Erythroblast (primary cell): ENCODE data around the gene MAGEF1.

ENCODE experiments used
- GATA1 ChIP-seq: IDR thresholded peaks from 2 replicates; pipeline ENCODE4 v1.6.1; 2011; ENCODE audit warnings: low read depth, mild to moderate bottlenecking, control low read depth, low read length, moderate library complexity
- POLR2A ChIP-seq: IDR thresholded peaks from 2 replicates; pipeline ENCODE4 v1.6.1; 2011; ENCODE audit warnings: mild to moderate bottlenecking, low read length

DNA sequence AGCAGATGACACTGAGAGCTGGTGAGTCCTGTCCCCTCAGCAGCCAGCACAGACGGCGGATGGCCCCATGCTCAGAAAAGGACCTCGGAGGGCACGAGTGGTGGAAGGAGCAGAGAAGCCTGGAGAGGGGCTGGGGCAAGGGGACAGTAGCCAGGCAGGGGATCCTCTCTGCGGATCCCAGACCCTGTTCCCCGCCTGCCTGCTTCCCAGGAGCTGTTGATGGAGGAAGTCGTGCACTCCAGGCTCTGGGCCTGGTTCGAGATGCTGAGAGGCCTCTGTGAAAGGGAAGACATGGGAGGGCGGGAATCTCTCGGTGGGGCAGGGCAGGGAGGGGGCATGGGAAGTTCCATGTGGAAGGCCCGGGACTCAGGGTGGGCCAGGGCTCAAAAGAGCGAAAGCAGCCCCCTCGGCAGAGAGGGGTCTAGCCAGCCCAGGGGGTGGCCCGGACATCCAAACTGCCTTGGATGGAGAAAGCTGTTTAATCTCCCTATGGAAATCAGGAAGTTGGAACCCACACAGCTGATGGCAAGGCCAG lies 47.9 kb upstream of the MAGEF1 start:
- no peak for TF ChIP-seq POLR2A
- TF ChIP-seq GATA1 = no peak
